H1 (cell line): ENCODE measurements around the gene TMEM237. TPM values are rescaled to one million over a fixed set of nuclear protein-coding genes. Genes with fewer than 3 reads are reported as not detected.

ENCODE experiments used
- ASH2L ChIP-seq: fragments of 200-600, 300-600 bp; sonication (generic); IDR thresholded peaks from one replicate; pipeline ENCODE4 v1.7.1; 2017; ENCODE audit warnings: low read length
- BCL11A ChIP-seq, 2 experiments: IDR thresholded peaks; one replicate each; pipeline ENCODE4 v1.6.1; 2011; ENCODE audit warnings: low read depth in 2 of 2, low read length in 2 of 2, mild to moderate bottlenecking in 2 of 2
- SAP30 ChIP-seq: fragments of 300-600 bp; sonication (generic); IDR thresholded peaks from 2 replicates; pipeline ENCODE4 v1.7.1; 2012; ENCODE audit warnings: low read length, moderate library complexity, mild to moderate bottlenecking, inconsistent platforms; ENCODE audit not compliant: insufficient read depth, insufficient replicate concordance
- TCF12 ChIP-seq: IDR thresholded peaks from 2 replicates; pipeline ENCODE4 v1.6.1; 2011; ENCODE audit warnings: low read depth, mild to moderate bottlenecking, low read length
- polyA plus RNA-seq, 7 experiments: library from polyadenylated mRNA; depleted of rRNA in 3 of 7; stranded (reverse) in 5 of 7; unstranded in 2 of 7; fragments of >200 nt in 5 of 7; fragments of 200-250 nt in 2 of 7; gene quantifications; 1 replicate in 5 of 7; 2 replicates in 1 of 7; 4 replicates in 1 of 7; pipeline versions ENCODE4 v1.2.1 to v1.2.3, GENCODE V29; 2011 to 2013; ENCODE audit warnings: missing spikeins in 2 of 7, mixed read lengths in 2 of 7
- total RNA-seq: library from RNA; stranded (reverse); fragmentation: NEBNext Ultra II Directional; extraction: Animal tissue kit (Norgen Biotek cat#: 25700); gene quantifications from 2 replicates; pipeline ENCODE4 v1.2.1, GENCODE V29; 2021
- TF ChIP-seq, protein P1 (sequence below): IDR thresholded peaks from 2 replicates; pipeline ENCODE4 v1.6.1; 2012; ENCODE audit warnings: inconsistent platforms

TMEM237 gene
- total and polyA plus RNA-seq, 2 of the 8 experiments (the other 6 are each of a cell fraction or from before 2014, with no cell fraction given): 26.1 to 41.0 TPM

- TF ChIP-seq ASH2L (no peak), BCL11A (IDR thresholded peaks at IDR 0.05; ENCODE audit: low read depth in 2 of 2, low read length in 2 of 2) (no peak), SAP30 (no peak), TCF12 (no peak)
- TF ChIP-seq, protein P1, sequence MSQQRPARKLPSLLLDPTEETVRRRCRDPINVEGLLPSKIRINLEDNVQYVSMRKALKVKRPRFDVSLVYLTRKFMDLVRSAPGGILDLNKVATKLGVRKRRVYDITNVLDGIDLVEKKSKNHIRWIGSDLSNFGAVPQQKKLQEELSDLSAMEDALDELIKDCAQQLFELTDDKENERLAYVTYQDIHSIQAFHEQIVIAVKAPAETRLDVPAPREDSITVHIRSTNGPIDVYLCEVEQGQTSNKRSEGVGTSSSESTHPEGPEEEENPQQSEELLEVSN: no peak
These were observed 9.5 kb downstream of the TMEM237 start (continued) for GRCh38 chr2:201633661-201634249.
